NOMO-1 treated with dmso at 0.1 percent for 144 hours (cell line): ENCODE results near the gene SENP1.
"Not testable (repeated sequence)": the region's sequence is repeated elsewhere in the genome, so short reads cannot be mapped to it uniquely, and the experiment has no call there.

Experiments
- DNase-seq: peaks from one replicate; lab custom pipeline; 2025; ENCODE audit not compliant: unreplicated experiment; lab: John Stamatoyannopoulos, UW

The SENP1 gene

DNA sequence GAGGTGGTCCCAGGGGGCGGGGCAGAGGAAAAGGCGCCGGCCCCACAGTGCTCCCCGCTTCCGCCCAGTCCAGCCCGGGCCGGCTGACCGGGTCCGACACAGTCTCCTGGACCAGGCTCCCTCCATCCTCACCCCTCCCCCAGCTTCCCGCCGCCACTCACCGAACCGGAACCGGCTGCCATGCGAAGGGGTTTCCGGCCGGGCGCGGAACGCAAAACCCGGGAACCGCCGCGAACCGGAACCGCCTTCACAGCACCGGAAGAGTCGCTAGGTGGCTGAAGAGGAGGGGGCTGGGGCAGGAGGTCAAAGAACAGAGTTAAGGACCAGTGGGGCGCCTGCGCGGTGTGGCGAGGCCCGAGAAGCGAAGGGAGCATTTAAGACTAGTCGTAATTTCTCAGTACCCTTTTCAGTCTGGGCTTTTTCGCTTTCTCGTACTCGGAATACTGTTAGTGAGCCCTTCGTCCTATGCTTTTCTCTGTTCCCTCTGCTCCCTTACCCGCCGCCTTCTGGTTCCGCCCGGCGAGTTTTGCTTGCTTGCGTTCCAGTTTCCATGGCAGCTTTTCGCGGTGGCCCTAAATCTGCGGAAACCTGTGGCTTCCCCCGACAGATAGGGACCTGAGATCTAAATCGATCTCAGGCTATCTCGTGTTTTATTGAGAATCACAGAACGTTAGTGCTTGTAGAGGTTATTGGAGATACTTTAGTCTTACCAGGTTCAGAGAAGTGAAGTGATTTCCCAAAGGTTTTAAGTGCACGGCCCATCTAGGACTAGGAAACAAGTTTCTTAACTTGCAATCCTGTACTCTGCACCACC, at the start of gene SENP1:
Gene SENP1, minus strand, starts transcription at position 213 of the 814 bp plus-strand sequence. CDS start 4,607 bp downstream, outside the sequence.
- peak; percentile 88 for DNase-seq

DNA sequence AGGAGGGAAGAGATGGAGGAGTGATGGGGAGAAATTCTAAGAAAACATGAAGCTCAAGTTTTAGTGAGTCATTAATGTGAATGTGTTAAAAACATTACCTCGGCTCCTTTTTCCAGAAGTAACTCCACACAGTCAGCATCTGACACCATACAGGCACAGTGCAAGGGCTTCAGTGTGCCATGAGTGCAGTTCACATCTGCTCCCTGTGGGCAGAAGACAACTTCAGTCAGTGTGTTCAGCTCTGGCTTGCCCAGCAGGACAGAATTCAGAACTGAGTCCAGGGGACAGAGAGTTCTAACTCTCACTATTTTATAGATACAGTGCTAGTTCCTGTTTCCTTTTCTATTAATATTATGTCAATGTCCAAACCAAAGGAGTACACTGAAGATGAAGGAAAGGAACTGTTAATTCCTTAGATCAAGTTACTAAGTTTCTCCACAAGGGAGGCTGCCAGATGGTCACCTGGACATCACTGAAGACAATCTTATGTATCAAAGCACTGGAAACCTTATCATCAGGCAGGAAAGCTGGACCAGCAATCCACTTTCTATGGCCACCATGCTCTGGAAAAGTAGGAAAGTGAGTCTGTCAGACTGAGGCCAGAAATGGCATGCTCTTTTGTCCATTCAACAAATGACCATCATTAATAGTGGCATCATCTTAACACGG, 45.4 kb upstream of the SENP1 start:
- no peak for DNase-seq

DNA sequence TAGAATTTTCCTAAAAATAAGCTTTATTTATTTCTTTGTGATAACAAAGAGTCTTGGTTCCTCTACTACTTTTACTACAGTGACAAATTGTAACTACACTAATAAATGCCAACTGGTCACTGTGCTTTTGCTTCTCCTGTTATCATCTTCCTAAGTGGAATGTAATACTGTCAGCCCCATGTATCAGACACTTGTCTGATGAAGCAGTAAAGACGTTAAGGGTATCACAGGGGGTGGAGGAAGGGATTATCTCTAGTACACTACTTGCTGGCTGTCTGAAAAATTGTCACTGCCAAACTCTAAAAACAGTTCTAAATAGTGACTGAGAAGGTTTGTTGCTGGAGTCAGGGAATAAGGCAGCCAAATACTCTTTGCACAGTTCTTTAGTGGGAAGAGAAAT, 40.1 kb upstream of the SENP1 start:
- no peak for DNase-seq

DNA sequence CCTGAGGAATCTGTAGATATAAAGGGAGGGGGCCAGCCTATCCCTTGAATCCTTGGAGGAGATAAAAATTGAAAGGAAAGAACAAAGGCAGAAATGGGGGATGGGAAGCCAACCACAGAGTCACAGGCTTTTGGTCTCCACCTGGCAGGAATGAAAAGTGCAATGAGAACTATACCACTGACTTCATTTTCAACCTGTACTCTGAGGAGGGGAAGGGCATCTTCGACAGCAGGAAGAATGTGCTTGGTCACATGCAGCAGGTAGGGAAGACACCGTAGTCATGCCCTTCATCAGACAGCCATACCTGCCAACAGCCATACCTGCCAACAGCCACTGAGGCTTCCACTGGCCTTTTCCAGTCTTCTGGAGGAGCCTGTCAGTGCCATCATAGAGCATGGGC, 38.0 kb upstream of the SENP1 start:
- no peak for DNase-seq

DNA sequence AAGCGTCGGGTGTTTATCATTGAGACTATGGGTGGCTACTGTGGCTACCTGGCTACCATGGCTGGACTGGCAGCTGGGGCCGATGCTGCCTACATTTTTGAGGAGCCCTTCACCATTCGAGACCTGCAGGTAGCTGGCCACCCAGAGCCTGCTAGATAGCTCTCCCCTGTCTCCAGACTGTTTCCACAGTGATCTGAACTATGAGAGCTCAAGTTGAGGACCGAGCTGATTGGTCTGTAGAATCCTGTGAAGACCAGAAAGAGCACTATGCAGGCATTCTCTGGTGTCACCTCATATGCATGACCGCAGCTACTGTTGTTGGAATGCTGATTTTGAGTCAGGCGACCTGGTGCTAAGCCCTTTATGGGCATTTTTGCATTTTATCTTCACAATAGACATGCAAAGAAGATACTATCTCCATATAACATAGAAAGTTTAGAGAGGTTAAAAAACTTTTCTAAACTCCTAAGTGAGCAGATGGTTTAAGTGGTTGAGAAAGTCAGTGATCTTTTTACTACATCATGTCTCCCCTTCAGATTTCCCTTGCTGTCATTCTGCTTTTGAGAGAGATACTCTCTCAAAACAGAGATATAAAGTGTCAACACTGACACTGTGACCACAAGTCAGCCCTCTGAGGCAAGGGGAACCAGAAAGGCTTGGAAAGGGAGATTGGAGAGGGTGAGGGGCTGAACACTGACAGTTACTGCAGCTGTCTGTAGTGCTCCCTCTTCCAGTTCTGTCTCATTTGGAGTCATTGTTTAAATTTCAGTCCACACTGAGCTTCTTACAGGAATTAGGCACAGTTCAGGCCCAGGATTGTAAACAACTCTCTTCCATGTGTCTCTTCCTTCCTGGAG, 37.2 kb upstream of the SENP1 start:
- no peak for DNase-seq

DNA sequence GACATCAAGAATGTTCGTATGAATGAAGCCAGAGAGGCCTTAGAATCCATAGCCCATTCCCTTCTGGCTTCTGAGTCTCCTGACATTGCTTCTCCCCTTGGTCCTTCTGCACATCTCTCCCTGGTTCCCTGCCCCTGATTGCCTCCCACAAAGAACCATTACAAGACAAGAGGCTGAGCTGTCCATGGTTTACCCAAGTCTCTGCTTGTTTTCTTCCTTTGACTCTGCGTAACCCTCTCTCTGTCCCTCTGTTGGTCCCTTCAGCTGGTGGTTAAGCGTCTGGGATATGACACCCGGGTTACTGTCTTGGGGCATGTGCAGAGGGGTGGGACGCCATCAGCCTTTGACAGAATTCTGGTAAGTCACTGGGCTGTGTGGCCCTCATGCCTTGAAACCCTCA, 29.1 kb upstream of the SENP1 start:
- no peak for DNase-seq

DNA sequence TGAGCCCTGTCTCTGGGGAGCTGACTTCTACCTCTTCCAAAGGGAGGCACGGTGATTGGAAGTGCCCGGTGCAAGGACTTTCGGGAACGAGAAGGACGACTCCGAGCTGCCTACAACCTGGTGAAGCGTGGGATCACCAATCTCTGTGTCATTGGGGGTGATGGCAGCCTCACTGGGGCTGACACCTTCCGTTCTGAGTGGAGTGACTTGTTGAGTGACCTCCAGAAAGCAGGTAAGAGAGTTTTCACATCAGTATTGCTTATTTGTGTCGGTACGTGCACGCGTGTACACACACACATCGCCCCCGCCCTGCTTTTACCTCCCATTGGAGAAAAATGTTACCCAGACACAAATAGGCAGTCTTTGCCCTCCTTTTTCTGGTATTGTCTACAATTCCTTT, 26.9 kb upstream of the SENP1 start:
- no peak for DNase-seq

DNA sequence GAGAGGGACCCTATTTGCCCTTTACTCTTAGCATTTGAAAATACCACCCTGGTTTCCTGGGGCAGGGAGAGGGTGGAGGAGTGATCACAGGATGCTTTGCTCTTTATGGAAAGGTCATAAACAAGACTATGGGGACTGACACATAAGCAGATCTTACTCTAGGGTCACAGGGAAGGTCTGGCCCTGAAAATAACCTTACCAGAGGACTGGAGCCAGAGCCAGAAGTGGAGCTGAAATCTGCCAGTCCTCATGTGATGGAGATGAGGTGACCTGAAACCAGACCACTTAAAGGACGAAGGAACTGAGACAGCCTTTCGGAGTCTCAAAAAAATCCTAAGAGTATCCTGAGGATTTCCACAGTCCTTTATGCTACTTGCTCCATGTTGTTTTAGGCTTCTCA, 25.6 kb upstream of the SENP1 start:
- no peak for DNase-seq

DNA sequence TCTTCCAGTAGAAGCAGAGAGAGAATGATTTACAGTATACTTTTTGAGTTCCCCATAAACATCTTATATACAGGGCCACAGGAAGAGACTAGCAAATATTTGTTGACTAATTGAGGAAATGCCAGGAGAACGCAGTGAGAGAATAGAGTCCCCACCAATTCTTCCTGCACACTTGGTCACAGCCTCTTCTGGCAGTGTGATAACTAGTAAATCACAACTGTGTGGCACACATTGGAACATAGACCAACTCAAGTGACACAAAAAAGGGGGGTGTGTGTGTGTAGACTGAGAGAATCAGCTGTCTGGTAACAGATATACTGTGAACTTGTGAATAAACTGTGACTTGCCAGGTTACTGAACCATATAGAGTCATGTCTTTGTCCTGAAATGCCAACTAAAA, 23.5 kb upstream of the SENP1 start:
- DNase-seq: no peak

DNA sequence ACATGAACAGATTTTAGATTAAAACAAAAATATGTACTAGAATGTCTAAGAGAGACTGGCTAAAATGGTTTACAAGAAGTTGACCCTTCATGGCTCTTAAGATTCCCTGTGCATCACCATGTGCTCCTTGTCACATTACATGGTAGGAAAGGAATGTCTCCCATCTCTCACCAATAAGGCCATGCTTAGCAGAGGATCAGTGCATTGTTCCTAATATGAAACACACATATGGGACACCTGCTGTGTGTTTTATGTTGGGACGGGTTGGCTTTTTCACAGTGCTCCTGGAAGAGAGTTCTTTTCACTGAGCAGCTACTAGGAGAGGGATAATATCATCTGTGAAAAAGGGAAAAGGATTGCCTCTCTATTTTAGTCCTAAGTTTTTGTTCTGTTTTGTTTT, 22.9 kb upstream of the SENP1 start:
- no peak for DNase-seq

DNA sequence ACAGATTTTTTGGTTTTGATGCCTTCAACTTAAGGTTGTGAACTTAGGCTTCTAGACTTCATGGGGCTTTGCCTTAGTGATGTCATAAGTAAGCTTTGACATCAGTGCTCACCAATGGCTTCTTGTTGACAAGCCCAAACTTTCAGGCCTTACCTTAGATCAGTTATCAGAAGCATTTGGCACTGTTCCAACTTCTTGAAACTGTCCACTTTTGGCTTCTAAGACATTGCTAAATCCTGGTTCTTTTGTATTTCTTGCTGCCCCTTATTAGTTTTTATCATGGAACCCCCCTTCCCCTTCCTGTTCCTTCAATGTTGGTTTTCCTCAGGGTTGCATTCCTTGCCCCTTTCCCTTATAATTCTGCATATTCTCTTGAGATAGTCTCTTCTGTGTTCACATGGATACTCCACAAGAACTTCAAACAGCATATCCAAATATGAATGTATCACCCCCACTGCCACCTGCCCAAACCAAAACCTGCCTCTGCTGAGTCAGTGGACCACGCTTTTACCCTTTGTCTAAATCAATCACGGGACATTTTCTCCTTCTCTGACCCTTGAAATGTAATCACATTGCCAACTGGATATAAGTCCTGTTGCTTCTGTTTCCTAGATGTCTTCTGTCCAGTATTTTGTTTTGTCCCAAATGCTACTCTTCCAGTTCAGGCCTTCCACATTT, 21.2 kb upstream of the SENP1 start:
- DNase-seq: no peak

DNA sequence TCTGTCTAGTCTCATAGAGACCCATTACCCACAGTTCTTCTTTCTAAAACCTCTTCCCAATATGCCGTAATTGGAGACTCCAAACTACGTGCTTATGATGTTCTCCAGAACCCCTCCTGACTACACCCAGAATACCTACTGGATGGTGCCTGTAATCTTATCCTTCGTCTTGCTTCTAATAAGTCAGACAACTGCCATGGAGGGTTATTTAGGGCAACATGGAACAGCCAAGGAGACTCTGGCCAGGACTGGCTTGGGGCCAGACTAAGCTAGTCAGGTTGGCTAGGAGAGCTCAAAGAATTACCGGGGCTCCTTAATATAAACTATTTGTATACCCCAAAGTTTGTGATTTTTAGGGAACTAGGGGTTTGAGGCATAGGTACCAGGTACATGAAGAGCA, 20.1 kb upstream of the SENP1 start:
- no peak for DNase-seq

DNA sequence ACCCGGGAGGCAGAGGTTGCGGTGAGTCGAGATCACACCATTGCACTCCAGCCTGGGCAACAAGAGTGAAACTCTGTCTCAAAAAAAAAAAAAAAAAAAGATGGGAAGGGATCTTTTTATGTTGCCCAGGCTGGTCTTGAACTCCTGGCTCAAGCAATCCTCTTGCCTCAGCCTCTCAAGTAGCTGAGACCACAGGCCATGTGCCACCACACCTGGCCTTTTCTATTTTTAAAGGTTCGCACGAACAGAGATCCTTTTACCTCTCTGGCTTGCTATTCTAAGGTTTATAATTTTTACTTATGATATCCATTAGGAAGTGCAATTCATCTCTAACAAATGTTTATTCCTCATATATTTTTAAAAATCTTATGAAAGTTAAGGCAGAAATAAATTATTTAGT, 19.7 kb upstream of the SENP1 start:
- DNase-seq: not testable (repeated sequence)

DNA sequence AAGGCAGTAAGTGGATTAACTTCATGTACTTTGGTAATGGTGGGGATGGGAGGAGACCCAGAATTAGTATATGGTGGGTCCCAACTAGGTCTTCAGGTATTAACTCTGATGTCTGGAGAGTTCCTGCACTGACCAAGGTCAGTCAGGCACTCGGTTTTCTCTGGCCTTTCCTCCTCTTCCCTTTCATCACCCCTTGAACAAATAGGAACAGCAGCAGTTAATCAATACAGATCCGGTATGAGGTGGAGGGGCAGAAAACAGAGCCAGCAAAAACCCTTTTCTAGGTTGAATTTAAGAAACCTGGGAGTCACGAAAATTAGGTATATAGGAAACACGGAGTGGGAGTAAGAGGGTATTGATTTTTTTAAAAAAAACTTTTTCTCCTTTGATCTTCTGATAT, 17.3 kb upstream of the SENP1 start:
- DNase-seq: no peak

DNA sequence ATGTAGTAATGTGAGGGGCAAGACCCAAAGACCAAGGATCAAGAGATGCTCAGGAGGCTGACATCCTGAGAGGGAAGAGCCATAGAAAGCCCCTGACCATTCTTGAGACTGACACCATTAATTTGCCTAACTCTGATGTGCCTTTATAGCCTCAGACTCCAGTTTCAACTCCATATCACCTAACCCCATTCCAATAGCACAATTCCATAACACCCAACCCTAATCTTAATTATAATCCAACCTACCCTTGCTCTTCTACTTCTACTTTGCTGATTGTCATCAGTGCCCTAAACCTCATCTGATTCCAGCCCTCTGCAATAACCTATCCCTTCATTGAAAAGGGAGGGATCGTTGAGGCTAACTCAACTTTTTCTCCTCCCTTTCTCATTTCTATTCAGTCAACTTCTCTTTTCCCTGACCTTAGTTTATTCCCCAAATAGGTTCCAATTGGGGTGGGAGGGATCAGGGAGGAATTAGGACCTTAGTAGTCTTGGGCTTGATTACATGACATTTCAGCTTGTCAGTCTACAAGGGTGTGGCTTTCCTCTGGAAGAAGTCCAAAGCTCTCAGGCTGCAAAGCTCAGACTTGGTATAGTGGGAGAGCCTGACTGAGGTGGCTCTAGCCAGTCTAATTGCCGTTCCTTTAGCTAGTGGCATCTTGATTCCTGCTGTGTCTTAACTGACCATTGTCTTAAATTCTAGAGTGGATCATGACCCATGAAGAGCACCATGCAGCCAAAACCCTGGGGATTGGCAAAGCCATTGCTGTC, 16.4 kb upstream of the SENP1 start:
- no peak for DNase-seq

DNA sequence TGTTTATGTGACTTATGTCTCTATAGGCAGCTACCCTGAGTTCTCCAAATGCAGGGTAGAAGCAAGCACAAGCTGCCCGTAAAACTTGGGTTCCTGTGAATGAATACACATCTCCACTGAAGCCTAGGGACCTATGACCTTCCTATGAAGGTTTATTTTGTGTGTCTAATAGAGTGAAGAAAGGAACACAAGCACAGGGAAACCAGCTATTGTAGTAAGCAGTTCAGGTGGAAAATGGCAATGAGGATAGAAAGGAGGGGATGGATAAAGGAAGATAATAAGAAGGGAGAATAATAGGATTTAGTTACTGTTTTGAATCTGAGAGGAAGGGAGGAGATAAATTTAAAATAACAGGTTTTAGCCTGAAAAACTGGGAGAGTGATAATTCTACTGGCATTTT, 15.6 kb upstream of the SENP1 start:
- DNase-seq: no peak

DNA sequence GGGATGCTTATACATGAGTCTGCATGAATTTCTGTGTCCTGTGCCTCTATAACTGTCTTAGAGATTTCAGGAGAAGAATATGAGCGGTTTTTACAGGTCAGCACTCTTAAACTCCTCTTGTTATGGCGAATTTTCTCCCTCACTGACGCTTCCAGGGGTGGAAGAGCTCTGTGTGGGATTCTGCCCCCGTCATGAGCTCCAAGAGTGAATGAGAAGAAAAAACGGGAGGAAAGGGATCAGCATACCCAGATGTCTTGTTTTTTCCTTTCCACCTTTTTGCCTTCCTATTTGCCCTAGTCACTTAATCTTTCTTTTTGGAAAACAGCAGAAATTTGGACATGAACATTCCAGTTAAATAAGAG, 13.9 kb upstream of the SENP1 start:
- DNase-seq: no peak

DNA sequence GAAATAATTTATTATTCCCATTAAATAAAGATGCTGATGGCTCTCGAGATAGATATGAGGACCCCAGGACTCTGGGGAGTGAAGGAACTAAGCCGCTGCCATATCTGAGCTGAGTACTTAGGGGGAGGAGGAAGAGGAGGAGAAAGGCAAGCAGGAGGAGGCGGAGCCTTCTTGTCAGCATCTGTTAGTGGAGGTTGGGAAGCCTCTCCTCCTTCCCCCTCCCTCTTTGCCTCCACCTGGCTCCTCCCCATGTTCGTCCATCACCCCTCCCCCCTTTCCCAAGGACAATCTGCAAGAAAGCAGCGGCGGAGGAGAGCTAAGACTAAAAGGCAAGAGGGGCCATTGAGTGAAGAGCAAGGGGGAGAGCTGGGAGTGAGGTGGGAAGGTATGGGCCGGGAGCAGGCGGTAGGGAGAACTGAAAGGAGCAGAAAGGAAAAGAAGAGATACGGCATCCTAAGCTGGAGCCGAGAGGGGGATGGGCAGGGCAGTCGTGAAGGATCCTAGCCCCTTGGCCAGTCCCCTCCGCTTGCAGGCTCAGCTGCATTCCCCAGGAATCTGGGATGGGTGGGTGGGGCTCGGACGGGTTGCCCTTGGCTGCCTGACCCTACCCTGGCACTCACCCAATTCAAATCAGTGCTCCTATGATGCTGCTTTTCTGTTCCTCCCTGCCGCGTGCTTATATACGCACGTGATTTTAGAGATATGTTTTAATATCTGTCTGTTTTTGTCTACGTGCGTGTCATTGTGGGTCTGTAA, 13.4 kb upstream of the SENP1 start, which contains the start of gene PFKM:
Gene PFKM, plus strand, starts transcription at position 287 of the 756 bp plus-strand sequence. CDS start 3,411 bp downstream, outside the sequence.
- DNase-seq: peak; percentile 69

DNA sequence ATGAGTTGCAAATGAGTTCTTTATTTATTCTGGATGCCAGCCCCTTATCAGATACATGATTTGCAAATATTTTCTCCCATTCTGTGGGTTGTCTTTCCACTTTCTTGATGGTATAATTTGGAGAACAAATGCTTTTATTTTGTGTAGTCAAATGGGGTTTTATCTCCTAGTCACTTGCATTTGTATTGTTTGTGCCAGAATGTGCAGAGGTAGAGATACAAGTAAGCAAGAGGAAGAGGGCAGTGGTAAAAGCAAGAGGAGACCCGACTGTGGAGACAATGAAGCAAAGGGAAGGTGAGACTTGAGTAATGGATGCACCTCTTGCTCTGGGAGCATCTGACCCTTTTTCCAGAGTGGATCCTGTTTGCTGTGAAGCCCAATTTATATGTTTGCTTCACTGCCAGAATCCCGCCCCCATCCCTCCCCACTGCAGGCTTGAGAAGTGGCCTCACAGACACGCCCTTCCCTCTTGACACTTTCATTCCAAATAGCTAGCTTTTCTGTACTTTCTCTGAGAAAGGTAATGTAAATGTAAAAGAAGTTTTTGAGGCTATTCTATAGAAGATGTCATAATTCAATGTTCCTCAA, 12.5 kb upstream of the SENP1 start:
- no peak for DNase-seq
